Activated naive CD4-positive, alpha-beta T cell treated with anti-CD3 and anti-CD28 coated beads, Interleukin-2, amount 50 U/mL, for 24 hours (primary cell): ENCODE data around the gene PTPRO.
"Not testable (repeated sequence)": the region's sequence is repeated elsewhere in the genome, so short reads cannot be mapped to it uniquely, and the experiment has no call there.

Source experiments
- H3K27ac Mint-ChIP-seq: one replicate; pipeline ENCODE4 v1.8.0; 2021; ENCODE audit warnings: mild to moderate bottlenecking, mixed read lengths
- H3K27me3 Mint-ChIP-seq: one replicate; pipeline ENCODE4 v1.8.0; 2021; ENCODE audit warnings: mixed read lengths
- H3K36me3 Mint-ChIP-seq: one replicate; pipeline ENCODE4 v1.8.0; 2021; ENCODE audit warnings: mixed read lengths
- H3K4me1 Mint-ChIP-seq: one replicate; pipeline ENCODE4 v1.8.0; 2021; ENCODE audit warnings: mixed read lengths
- H3K4me3 Mint-ChIP-seq: one replicate; pipeline ENCODE4 v1.8.0; 2021; ENCODE audit warnings: mild to moderate bottlenecking, mixed read lengths
- H3K9me3 Mint-ChIP-seq: one replicate; pipeline ENCODE4 v1.8.0; 2021; ENCODE audit warnings: mixed read lengths

PTPRO gene

GRCh38 chr12:15603474-15604085 lies 281.3 kb downstream of the PTPRO start:
- H3K4me3 Mint-ChIP-seq: no peak overlapping the region
- H3K36me3 Mint-ChIP-seq: no peaks in the 10 kb centered on the region
- H3K27me3 Mint-ChIP-seq: no peaks in the 10 kb centered on the region
- no peaks in the 10 kb centered on the region for H3K9me3 Mint-ChIP-seq
- peaks cover 3% of the 10 kb centered on the region for H3K4me1 Mint-ChIP-seq
- H3K27ac Mint-ChIP-seq: no peak overlapping the region

- H3K27me3 Mint-ChIP-seq: peaks cover 3% of the 10 kb centered on the region
- H3K36me3 Mint-ChIP-seq: no peaks in the 10 kb centered on the region
- no peak overlapping the region for H3K4me3 Mint-ChIP-seq
- no peaks in the 10 kb centered on the region for H3K9me3 Mint-ChIP-seq
- H3K27ac Mint-ChIP-seq: no peak overlapping the region
- H3K4me1 Mint-ChIP-seq: peaks cover 3% of the 10 kb centered on the region
These were observed 283.7 kb downstream of the PTPRO start for GRCh38 chr12:15605881-15606590.

GRCh38 chr12:15608406-15608805 lies 286.1 kb downstream of the PTPRO start:
- no peaks in the 10 kb centered on the region for H3K36me3 Mint-ChIP-seq
- H3K27me3 Mint-ChIP-seq: peaks cover 3% of the 10 kb centered on the region
- no peaks in the 10 kb centered on the region for H3K4me1 Mint-ChIP-seq
- H3K9me3 Mint-ChIP-seq: peaks cover 5% of the 10 kb centered on the region
- H3K4me3 Mint-ChIP-seq: no peak overlapping the region
- no peak overlapping the region for H3K27ac Mint-ChIP-seq

GRCh38 chr12:15608941-15609340 lies 286.6 kb downstream of the PTPRO start:
- no peaks in the 10 kb centered on the region for H3K4me1 Mint-ChIP-seq
- H3K27ac Mint-ChIP-seq: no peak overlapping the region
- H3K9me3 Mint-ChIP-seq: peaks cover 5% of the 10 kb centered on the region
- no peaks in the 10 kb centered on the region for H3K36me3 Mint-ChIP-seq
- H3K27me3 Mint-ChIP-seq: peaks cover 3% of the 10 kb centered on the region
- H3K4me3 Mint-ChIP-seq: no peak overlapping the region

- peaks cover 4% of the 10 kb centered on the region for H3K36me3 Mint-ChIP-seq
- no peak overlapping the region for H3K27ac Mint-ChIP-seq
- no peaks in the 10 kb centered on the region for H3K4me1 Mint-ChIP-seq
- H3K27me3 Mint-ChIP-seq: peaks cover 4% of the 10 kb centered on the region
- peaks cover 12% of the 10 kb centered on the region for H3K9me3 Mint-ChIP-seq
- H3K4me3 Mint-ChIP-seq: no peak overlapping the region
These were observed 291.7 kb downstream of the PTPRO start for GRCh38 chr12:15613981-15614380.

GRCh38 chr12:15616495-15616894 lies 294.2 kb downstream of the PTPRO start:
- H3K27ac Mint-ChIP-seq, H3K4me3 Mint-ChIP-seq, H3K4me1 Mint-ChIP-seq, H3K36me3 Mint-ChIP-seq, H3K27me3 Mint-ChIP-seq: not testable (repeated sequence)
- H3K9me3 Mint-ChIP-seq: peaks cover 12% of the 10 kb centered on the region

GRCh38 chr12:15620741-15621539 lies 298.6 kb downstream of the PTPRO start:
- no peak overlapping the region for H3K27ac Mint-ChIP-seq
- H3K4me1 Mint-ChIP-seq: no peaks in the 10 kb centered on the region
- no peak overlapping the region for H3K4me3 Mint-ChIP-seq
- peaks cover 4% of the 10 kb centered on the region for H3K9me3 Mint-ChIP-seq
- H3K36me3 Mint-ChIP-seq: peaks cover 4% of the 10 kb centered on the region
- peaks cover 2% of the 10 kb centered on the region for H3K27me3 Mint-ChIP-seq

- Mint-ChIP-seq H3K4me1 (no peaks in the 10 kb centered on the region), H3K4me3 (no peak overlapping the region), H3K27ac (no peak overlapping the region), H3K9me3 (no peaks in the 10 kb centered on the region), H3K36me3 (no peaks in the 10 kb centered on the region), H3K27me3 (no peaks in the 10 kb centered on the region)
These were observed 302.8 kb downstream of the PTPRO start for GRCh38 chr12:15625075-15625474.

- Mint-ChIP-seq H3K27me3 (no peaks in the 10 kb centered on the region), H3K4me1 (no peaks in the 10 kb centered on the region), H3K36me3 (no peaks in the 10 kb centered on the region), H3K27ac (no peak overlapping the region), H3K4me3 (no peak overlapping the region), H3K9me3 (no peaks in the 10 kb centered on the region)
These were observed 306.0 kb downstream of the PTPRO start for GRCh38 chr12:15627995-15628945.

- no peak overlapping the region for H3K4me3 Mint-ChIP-seq
- no peaks in the 10 kb centered on the region for H3K9me3 Mint-ChIP-seq
- no peaks in the 10 kb centered on the region for H3K27me3 Mint-ChIP-seq
- H3K4me1 Mint-ChIP-seq: no peaks in the 10 kb centered on the region
- no peaks in the 10 kb centered on the region for H3K36me3 Mint-ChIP-seq
- H3K27ac Mint-ChIP-seq: no peak overlapping the region
These were observed 306.8 kb downstream of the PTPRO start for GRCh38 chr12:15629108-15629507.

- Mint-ChIP-seq H3K4me1 (no peaks in the 10 kb centered on the region), H3K27me3 (no peaks in the 10 kb centered on the region), H3K36me3 (no peaks in the 10 kb centered on the region), H3K9me3 (no peaks in the 10 kb centered on the region), H3K4me3 (no peak overlapping the region), H3K27ac (no peak overlapping the region)
These were observed 307.5 kb downstream of the PTPRO start for GRCh38 chr12:15629761-15630160.

- H3K27me3 Mint-ChIP-seq: no peaks in the 10 kb centered on the region
- no peaks in the 10 kb centered on the region for H3K9me3 Mint-ChIP-seq
- no peak overlapping the region for H3K4me3 Mint-ChIP-seq
- H3K4me1 Mint-ChIP-seq: no peaks in the 10 kb centered on the region
- no peak overlapping the region for H3K27ac Mint-ChIP-seq
- H3K36me3 Mint-ChIP-seq: no peaks in the 10 kb centered on the region
These were observed 308.9 kb downstream of the PTPRO start for GRCh38 chr12:15631007-15631715.

- H3K27ac Mint-ChIP-seq: no peak overlapping the region
- no peaks in the 10 kb centered on the region for H3K9me3 Mint-ChIP-seq
- no peaks in the 10 kb centered on the region for H3K36me3 Mint-ChIP-seq
- H3K27me3 Mint-ChIP-seq: no peaks in the 10 kb centered on the region
- no peak overlapping the region for H3K4me3 Mint-ChIP-seq
- H3K4me1 Mint-ChIP-seq: no peaks in the 10 kb centered on the region
These were observed 310.4 kb downstream of the PTPRO start for GRCh38 chr12:15632708-15633107.

- H3K4me3 Mint-ChIP-seq: no peak overlapping the region
- no peaks in the 10 kb centered on the region for H3K9me3 Mint-ChIP-seq
- H3K27ac Mint-ChIP-seq: no peak overlapping the region
- no peaks in the 10 kb centered on the region for H3K36me3 Mint-ChIP-seq
- H3K27me3 Mint-ChIP-seq: no peaks in the 10 kb centered on the region
- H3K4me1 Mint-ChIP-seq: no peaks in the 10 kb centered on the region
These were observed 310.9 kb downstream of the PTPRO start for GRCh38 chr12:15633201-15633600.
